HFFc6 (cell line): ENCODE measurements around the gene DBF4. TPM values are rescaled to one million over a fixed set of nuclear protein-coding genes. Genes with fewer than 3 reads are reported as not detected.
"Not testable (repeated sequence)": the region's sequence is repeated elsewhere in the genome, so short reads cannot be mapped to it uniquely, and the experiment has no call there.

Source experiments
- DNase-seq: peaks from one replicate; pipeline ENCODE4 v3.0.0-alpha.2; 2018
- H3K27ac Mint-ChIP-seq: 2 replicates; pipeline ENCODE4 v1.8.0; 2020; ENCODE audit warnings: mild to moderate bottlenecking, mixed read lengths
- H3K27me3 Mint-ChIP-seq: 2 replicates; pipeline ENCODE4 v1.8.0; 2021; ENCODE audit warnings: mild to moderate bottlenecking, moderate library complexity, mixed read lengths; ENCODE audit not compliant: insufficient read depth
- H3K36me3 Mint-ChIP-seq: 2 replicates; pipeline ENCODE4 v1.8.0; 2021; ENCODE audit warnings: low read depth, mixed read lengths
- H3K4me1 Mint-ChIP-seq: 2 replicates; pipeline ENCODE4 v1.8.0; 2020; ENCODE audit warnings: low read depth, mixed read lengths
- H3K4me3 Mint-ChIP-seq: 2 replicates; pipeline ENCODE4 v1.8.0; 2020; ENCODE audit warnings: mild to moderate bottlenecking, moderate library complexity, mixed read lengths
- H3K9me3 Mint-ChIP-seq: 2 replicates; pipeline ENCODE4 v1.8.0; 2020; ENCODE audit warnings: mild to moderate bottlenecking, mixed read lengths
- CTCF ChIP-seq: fragments of 200-600 bp; sonication (generic); IDR thresholded peaks from 2 replicates; pipeline ENCODE4 v1.5.0; 2021; ENCODE audit warnings: antibody characterized with exemption, mild to moderate bottlenecking
- total RNA-seq, 6 experiments: library from RNA; stranded (reverse); fragmentation: NEBNext Ultra II Directional; extraction: Animal tissue kit (Norgen Biotek cat#: 25700); gene quantifications; 2 replicates in 1 of 6; 3 replicates in 5 of 6; pipeline ENCODE4 v1.2.3, GENCODE V29; 2021

The DBF4 gene
- total RNA-seq, 6 experiments from 2014 or later = 16.1 to 25.3 (median 23.5) TPM

- peaks cover 14% of the 10 kb centered on the region; the same call in 1 of the 2 replicates for H3K27me3 Mint-ChIP-seq
- peak; percentile 3 for DNase-seq
- H3K9me3 Mint-ChIP-seq = no peaks in the 10 kb centered on the region
- no peak within 1 kb of the TSS for H3K27ac Mint-ChIP-seq
- H3K4me1 Mint-ChIP-seq = peaks cover 13% of the 10 kb centered on the region
- TF ChIP-seq CTCF = no peak
- peak within 1 kb of the TSS; percentile 82 for H3K4me3 Mint-ChIP-seq
- no peaks in the 10 kb centered on the region for H3K36me3 Mint-ChIP-seq
These were observed 57.8 kb downstream of the DBF4 start, which contains the start of gene ADAM22 for GRCh38 chr7:87933953-87934698. ADAM22 (plus strand) TSS chr7:87934251; CDS start chr7:87934466, 215 bp downstream.

GRCh38 chr7:87934699-87935383 lies 58.5 kb downstream of the DBF4 start:
- H3K4me1 Mint-ChIP-seq = peaks cover 13% of the 10 kb centered on the region
- DNase-seq = no peak
- H3K4me3 Mint-ChIP-seq = peak overlapping the region; percentile 82
- H3K36me3 Mint-ChIP-seq = no peaks in the 10 kb centered on the region
- TF ChIP-seq CTCF = no peak
- peaks cover 11% of the 10 kb centered on the region; the same call in 1 of the 2 replicates for H3K27me3 Mint-ChIP-seq
- H3K9me3 Mint-ChIP-seq = no peaks in the 10 kb centered on the region
- no peak overlapping the region for H3K27ac Mint-ChIP-seq

GRCh38 chr7:87935384-87935706 lies 59.1 kb downstream of the DBF4 start:
- no peak overlapping the region for H3K27ac Mint-ChIP-seq
- no peaks in the 10 kb centered on the region for H3K36me3 Mint-ChIP-seq
- no peak for TF ChIP-seq CTCF
- peaks cover 13% of the 10 kb centered on the region for H3K4me1 Mint-ChIP-seq
- H3K4me3 Mint-ChIP-seq = peak overlapping the region; percentile 82
- no peaks in the 10 kb centered on the region for H3K9me3 Mint-ChIP-seq
- H3K27me3 Mint-ChIP-seq = peaks cover 11% of the 10 kb centered on the region; the same call in 1 of the 2 replicates
- DNase-seq = no peak

- Mint-ChIP-seq H3K9me3 (no peaks in the 10 kb centered on the region), H3K4me1 (no peaks in the 10 kb centered on the region), H3K27me3 (peaks cover 4% of the 10 kb centered on the region; the same call in 1 of the 2 replicates), H3K36me3 (no peaks in the 10 kb centered on the region), H3K4me3 (no peak overlapping the region), H3K27ac (no peak overlapping the region)
- no peak for TF ChIP-seq CTCF
- no peak for DNase-seq
These were observed 64.8 kb downstream of the DBF4 start for GRCh38 chr7:87941138-87941537.

GRCh38 chr7:87944547-87944946 lies 68.3 kb downstream of the DBF4 start:
- H3K27me3 Mint-ChIP-seq = no peaks in the 10 kb centered on the region; the same call in 1 of the 2 replicates
- no peaks in the 10 kb centered on the region for H3K36me3 Mint-ChIP-seq

GRCh38 chr7:87945926-87946325 lies 69.6 kb downstream of the DBF4 start:
- H3K4me3 Mint-ChIP-seq, H3K27ac Mint-ChIP-seq, DNase-seq, H3K9me3 Mint-ChIP-seq, H3K27me3 Mint-ChIP-seq, H3K36me3 Mint-ChIP-seq, H3K4me1 Mint-ChIP-seq: not testable (repeated sequence)

More at GRCh38 chr7:87944547-87944946, 68.3 kb downstream of the DBF4 start:
- Mint-ChIP-seq H3K4me3 (no peak overlapping the region), H3K4me1 (no peaks in the 10 kb centered on the region), H3K27ac (no peak overlapping the region), H3K9me3 (no peaks in the 10 kb centered on the region)
- no peak for TF ChIP-seq CTCF
- DNase-seq = no peak
